Hepatocyte (in vitro differentiated cells): ENCODE measurements around the gene FASN. TPM values are rescaled to one million over a fixed set of nuclear protein-coding genes. Genes with fewer than 3 reads are reported as not detected.

Source experiments
- DNase-seq: peaks from one replicate; pipeline ENCODE4 v3.0.0-alpha.2; 2016; ENCODE audit warnings: low spot score
- H2AFZ ChIP-seq: fragments of 200-600 bp; sonication (generic); 2 replicates; pipeline ENCODE4 v1.6.0; 2016; ENCODE audit warnings: antibody characterized with exemption, mild to moderate bottlenecking
- H3K27ac ChIP-seq: fragments of 200-600 bp; sonication (generic); 2 replicates; pipeline ENCODE4 v1.5.1; 2016; ENCODE audit warnings: mild to moderate bottlenecking
- H3K27me3 ChIP-seq: fragments of 200-600 bp; sonication (generic); 2 replicates; pipeline ENCODE4 v1.6.1; 2016
- H3K36me3 ChIP-seq: fragments of 200-600 bp; sonication (generic); replicated peaks from 2 replicates; pipeline ENCODE4 v1.5.1; 2016; ENCODE audit warnings: low read depth; ENCODE audit not compliant: insufficient read depth
- H3K4me1 ChIP-seq: fragments of 200-600 bp; sonication (generic); 2 replicates; pipeline ENCODE4 v1.5.1; 2016; ENCODE audit warnings: mild to moderate bottlenecking, moderate library complexity; ENCODE audit not compliant: insufficient read depth
- H3K4me2 ChIP-seq: fragments of 200-600 bp; sonication (generic); 2 replicates; pipeline ENCODE4 v1.6.0; 2016
- H3K4me3 ChIP-seq: fragments of 200-600 bp; sonication (generic); 2 replicates; pipeline ENCODE4 v1.5.1; 2016; ENCODE audit warnings: mild to moderate bottlenecking
- H3K79me2 ChIP-seq: fragments of 200-600 bp; sonication (generic); 2 replicates; pipeline ENCODE4 v1.6.0; 2017; ENCODE audit warnings: mild to moderate bottlenecking
- H3K9me2 ChIP-seq: fragments of 200-600 bp; sonication (generic); replicated peaks from 2 replicates; pipeline ENCODE4 v1.6.0; 2017; ENCODE audit warnings: mild to moderate bottlenecking; ENCODE audit not compliant: insufficient read depth
- H3K9me3 ChIP-seq: fragments of 200-600 bp; sonication (generic); 2 replicates; pipeline ENCODE4 v1.5.1; 2016; ENCODE audit warnings: low read depth, mild to moderate bottlenecking
- H4K20me1 ChIP-seq: fragments of 200-600 bp; sonication (generic); 2 replicates; pipeline ENCODE4 v1.6.0; 2016; ENCODE audit warnings: mild to moderate bottlenecking; ENCODE audit not compliant: insufficient read depth, poor library complexity, severe bottlenecking
- EZH2 ChIP-seq: fragments of 200-600 bp; sonication (generic); IDR thresholded peaks from 2 replicates; pipeline ENCODE4 v1.6.1; 2016; ENCODE audit warnings: antibody characterized with exemption, mild to moderate bottlenecking, borderline replicate concordance
- EZH2phosphoT487 ChIP-seq: fragments of 200-600 bp; sonication (generic); IDR thresholded peaks from one replicate; pipeline ENCODE4 v1.6.1; 2018; ENCODE audit warnings: antibody characterized with exemption, mild to moderate bottlenecking, low read depth, moderate library complexity; ENCODE audit not compliant: unreplicated experiment, severe bottlenecking
- WGBS: methylation state at CpG from one replicate; pipeline ENCODE4 v1.1.6; 2016; ENCODE audit warnings: low lambda C conversion rate; ENCODE audit errors: missing lambda C conversion rate; 5-methylcytosine and 5-hydroxymethylcytosine counted together
- polyA plus RNA-seq: library from polyadenylated mRNA; unstranded; fragments of >200 nt; fragmentation: Nextera tagmentation; extraction: Ambion mirVana; gene quantifications from 2 replicates; pipeline ENCODE4 v1.2.1, GENCODE V29; 2016
- total RNA-seq: library from RNA; depleted of rRNA; stranded (reverse); fragments of >200 nt; gene quantifications from 2 replicates; pipeline ENCODE4 v1.2.3, GENCODE V29; 2014
- TF ChIP-seq, protein P1 (sequence below): fragments of 200-600 bp; sonication (generic); IDR thresholded peaks from 2 replicates; pipeline ENCODE4 v1.5.1; 2016; ENCODE audit warnings: antibody characterized with exemption, mild to moderate bottlenecking; ENCODE audit not compliant: poor library complexity

Gene FASN
- total and polyA plus RNA-seq, 2 experiments from 2014 or later: 77.6 to 118 TPM

GRCh38 chr17:82037092-82037888 lies 60.7 kb downstream of the FASN start, which contains the start of gene DCXR:
Gene DCXR (minus strand): TSS chr17:82037697. CDS start chr17:82037682, 15 bp downstream.
- Histone ChIP-seq H2AFZ (peak within 1 kb of the TSS; percentile 67), H3K27me3 (no peaks in the 10 kb centered on the region), H3K4me3 (peak within 1 kb of the TSS; percentile 70), H3K27ac (peak within 1 kb of the TSS; percentile 98), H3K36me3 (no peaks in the 10 kb centered on the region), H4K20me1 (no peaks in the 10 kb centered on the region), H3K9me2 (no peaks in the 10 kb centered on the region), H3K4me2 (peak within 1 kb of the TSS; percentile 98), H3K79me2 (peaks cover 11% of the 10 kb centered on the region), H3K4me1 (peaks cover 11% of the 10 kb centered on the region), H3K9me3 (no peaks in the 10 kb centered on the region)
- TF ChIP-seq, protein P1, sequence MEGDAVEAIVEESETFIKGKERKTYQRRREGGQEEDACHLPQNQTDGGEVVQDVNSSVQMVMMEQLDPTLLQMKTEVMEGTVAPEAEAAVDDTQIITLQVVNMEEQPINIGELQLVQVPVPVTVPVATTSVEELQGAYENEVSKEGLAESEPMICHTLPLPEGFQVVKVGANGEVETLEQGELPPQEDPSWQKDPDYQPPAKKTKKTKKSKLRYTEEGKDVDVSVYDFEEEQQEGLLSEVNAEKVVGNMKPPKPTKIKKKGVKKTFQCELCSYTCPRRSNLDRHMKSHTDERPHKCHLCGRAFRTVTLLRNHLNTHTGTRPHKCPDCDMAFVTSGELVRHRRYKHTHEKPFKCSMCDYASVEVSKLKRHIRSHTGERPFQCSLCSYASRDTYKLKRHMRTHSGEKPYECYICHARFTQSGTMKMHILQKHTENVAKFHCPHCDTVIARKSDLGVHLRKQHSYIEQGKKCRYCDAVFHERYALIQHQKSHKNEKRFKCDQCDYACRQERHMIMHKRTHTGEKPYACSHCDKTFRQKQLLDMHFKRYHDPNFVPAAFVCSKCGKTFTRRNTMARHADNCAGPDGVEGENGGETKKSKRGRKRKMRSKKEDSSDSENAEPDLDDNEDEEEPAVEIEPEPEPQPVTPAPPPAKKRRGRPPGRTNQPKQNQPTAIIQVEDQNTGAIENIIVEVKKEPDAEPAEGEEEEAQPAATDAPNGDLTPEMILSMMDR: peak; percentile 83
- TF ChIP-seq EZH2 (no peak), EZH2phosphoT487 (no peak)
- WGBS: 2% methylated on average over 32 of the region's 92 CpGs
- peak; percentile 98 for DNase-seq

DNA sequence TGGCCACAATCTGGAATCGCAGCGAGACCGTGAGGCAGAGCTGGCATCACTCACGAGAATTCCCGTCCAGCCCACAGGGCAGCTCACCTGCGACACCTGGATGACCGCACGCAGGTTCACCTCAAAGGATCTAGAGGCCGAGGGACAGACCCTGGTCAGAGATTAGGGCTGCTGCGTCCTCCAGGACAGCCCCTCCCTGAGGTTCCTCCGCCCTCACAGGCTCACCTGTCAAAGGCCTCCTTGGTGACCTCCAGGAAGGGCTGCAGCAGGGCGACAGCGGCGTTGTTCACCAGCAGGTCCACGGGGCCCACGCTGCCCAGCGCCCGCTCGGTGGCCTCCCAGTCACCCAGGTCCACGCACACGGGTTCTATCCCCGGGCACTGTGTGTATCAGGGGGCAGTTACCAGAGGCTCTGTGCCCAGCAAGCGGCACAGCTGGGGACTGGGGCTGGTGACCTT lies 61.4 kb downstream of the FASN start:
- Histone ChIP-seq H3K4me2 (peak overlapping the region; percentile 98), H2AFZ (peak overlapping the region; percentile 38), H3K36me3 (no peaks in the 10 kb centered on the region), H3K9me2 (no peaks in the 10 kb centered on the region), H3K4me3 (peak overlapping the region; percentile 62), H3K79me2 (peaks cover 11% of the 10 kb centered on the region), H4K20me1 (no peaks in the 10 kb centered on the region), H3K27ac (peak overlapping the region; percentile 98), H3K4me1 (peaks cover 15% of the 10 kb centered on the region), H3K27me3 (no peaks in the 10 kb centered on the region), H3K9me3 (no peaks in the 10 kb centered on the region)
- TF ChIP-seq EZH2phosphoT487: no peak
- TF ChIP-seq, protein P1: no peak
- no peak for TF ChIP-seq EZH2
- 49% methylated on average over 23 of the region's 23 CpGs for WGBS
- DNase-seq: no peak

GRCh38 chr17:82035956-82036633 lies 61.9 kb downstream of the FASN start:
- no peaks in the 10 kb centered on the region for H3K36me3 ChIP-seq
- peaks cover 11% of the 10 kb centered on the region for H3K79me2 ChIP-seq
- no peaks in the 10 kb centered on the region for H3K27me3 ChIP-seq
- DNase-seq: no peak
- no peaks in the 10 kb centered on the region for H3K9me2 ChIP-seq
- H3K9me3 ChIP-seq: no peaks in the 10 kb centered on the region
- peak overlapping the region; percentile 98 for H3K4me2 ChIP-seq
- H3K27ac ChIP-seq: no peak overlapping the region
- WGBS: 93% methylated on average over 19 of the region's 20 CpGs
- H4K20me1 ChIP-seq: no peaks in the 10 kb centered on the region
- H3K4me1 ChIP-seq: peaks cover 15% of the 10 kb centered on the region
- H2AFZ ChIP-seq: no peak overlapping the region
- no peak for TF ChIP-seq EZH2phosphoT487
- TF ChIP-seq, protein P1: no peak
- no peak for TF ChIP-seq EZH2
- no peak overlapping the region for H3K4me3 ChIP-seq
